Measurements from ENCODE around the gene IDI2.

IDI2 gene

DNA sequence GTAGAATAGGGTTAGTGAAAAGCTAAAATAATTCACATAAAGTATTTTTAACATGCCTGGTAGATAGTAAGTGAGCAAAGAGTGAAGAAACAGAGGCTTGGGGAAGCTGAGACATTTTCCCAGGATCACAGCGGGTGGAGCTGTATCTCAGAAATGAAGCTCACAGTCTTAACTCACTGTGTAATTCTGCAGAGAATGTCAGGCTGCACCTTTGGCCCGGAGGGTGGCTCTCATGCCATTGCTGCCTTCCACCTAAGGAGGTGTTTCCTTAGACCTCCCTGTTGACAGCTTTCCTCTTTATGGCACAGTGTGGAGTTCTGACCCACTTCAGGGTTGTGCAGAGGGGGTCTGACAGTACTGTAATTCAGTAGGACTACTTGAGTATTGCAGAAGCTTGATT, 40.3 kb downstream of the IDI2 start:
- no peak for FAIRE-seq
- no peak for DNase-seq (ENCODE audit: insufficient read length, low spot score)

GRCh38 chr10:983971-984655, 41.5 kb downstream of the IDI2 start:
- FAIRE-seq (no peak), DNase-seq (ENCODE audit: insufficient read length, low spot score) (no peak)

DNA sequence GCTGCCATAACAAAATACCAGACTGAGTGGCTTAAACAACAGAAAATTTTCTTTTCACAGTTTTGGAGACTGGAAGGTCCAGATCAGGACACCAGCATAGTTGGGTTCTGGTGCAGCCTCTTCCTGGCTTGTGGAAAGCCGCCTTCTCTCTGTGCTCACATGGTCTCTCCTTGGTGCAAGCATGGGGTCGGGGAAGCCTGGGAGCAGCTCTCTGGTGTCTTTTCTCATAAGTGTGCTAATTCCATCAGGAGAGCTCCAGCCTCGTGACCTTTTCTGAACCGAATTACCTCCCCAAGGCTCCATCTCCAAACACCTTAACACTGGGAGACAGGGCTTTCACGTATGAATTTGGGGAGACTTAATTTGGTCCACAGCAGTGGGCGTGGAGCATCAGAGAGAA, 42.3 kb downstream of the IDI2 start:
- FAIRE-seq (no peak), DNase-seq (ENCODE audit: insufficient read length, low spot score) (no peak)

DNA sequence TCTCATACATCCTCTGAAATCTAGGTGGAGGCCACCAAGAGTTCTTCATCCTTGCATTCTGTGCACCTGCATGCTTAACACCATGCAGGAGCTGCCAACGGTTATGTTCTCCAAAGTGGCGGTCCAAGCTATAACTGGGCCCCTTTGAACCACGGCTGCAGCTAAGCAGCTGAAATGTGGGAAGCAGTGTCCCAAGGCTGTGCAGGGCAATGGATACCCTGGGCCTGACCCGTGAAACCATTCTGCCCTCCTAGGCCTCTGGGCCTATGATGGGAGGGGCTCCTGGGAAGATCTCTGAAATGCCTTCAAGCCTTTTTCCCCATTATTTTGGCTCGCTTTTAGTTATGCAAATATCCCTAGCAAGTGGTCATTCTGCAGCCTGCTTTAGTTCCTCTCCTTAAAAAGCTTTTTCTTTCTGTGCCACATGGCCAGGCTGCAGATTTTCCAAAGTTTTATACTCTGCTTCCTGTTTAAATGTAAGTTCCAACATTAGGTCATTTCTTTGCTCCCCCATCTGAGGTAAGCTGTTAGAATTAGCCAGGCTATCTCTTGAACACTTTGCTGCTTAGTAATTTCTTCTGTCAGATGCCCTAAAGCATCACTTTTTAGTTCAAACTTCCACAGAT, 45.1 kb downstream of the IDI2 start:
- FAIRE-seq (no peak), DNase-seq (ENCODE audit: insufficient read length, low spot score) (no peak)

DNA sequence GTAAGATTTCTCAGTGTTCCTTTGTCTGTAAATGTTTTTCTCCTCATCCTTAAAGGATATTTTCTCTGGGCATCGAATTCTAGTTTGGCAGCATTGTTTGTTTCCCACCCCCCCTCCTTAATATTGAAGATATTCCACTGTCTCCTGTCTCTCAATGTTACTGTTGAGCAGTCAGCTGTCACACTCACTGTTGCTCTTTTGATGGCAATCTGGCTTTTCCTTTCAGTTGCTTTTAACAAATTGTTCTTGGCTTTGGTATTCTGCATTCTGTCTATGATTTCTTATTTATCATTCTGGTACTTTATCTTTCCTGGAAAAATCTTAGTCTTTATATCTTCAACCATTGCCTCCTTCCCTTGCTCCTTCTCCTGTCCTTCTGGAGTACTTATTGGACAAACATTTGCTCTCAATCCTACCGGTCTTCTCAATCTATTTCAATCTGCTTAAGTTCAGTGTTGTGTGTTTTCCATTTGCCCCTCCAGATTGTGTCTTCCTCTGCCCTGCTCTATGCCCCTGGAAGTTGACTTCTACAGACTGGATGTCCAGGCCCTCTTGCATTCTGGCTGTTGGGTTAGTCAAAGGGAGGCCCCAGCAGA, 46.7 kb downstream of the IDI2 start:
- FAIRE-seq: no peak
- DNase-seq (ENCODE audit: insufficient read length, low spot score): no peak

- FAIRE-seq: no peak
- DNase-seq (ENCODE audit: insufficient read length, low spot score): no peak
These were observed 49.3 kb downstream of the IDI2 start for GRCh38 chr10:976316-976715.

DNA sequence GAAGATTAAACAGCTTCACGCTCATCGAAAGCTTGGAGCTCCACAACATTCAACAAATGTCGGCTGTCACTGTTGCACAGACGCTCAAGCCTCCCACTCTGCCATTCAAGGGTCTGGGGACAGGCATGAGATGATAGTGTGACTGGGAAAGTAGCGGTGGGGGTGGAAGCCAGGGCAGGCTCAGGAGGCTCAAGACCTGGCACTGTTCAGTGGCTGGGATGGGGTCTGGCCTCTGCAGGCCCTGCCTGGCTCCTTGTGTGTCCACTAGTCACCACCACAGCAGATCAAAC, 50.9 kb downstream of the IDI2 start:
- DNase-seq (ENCODE audit: insufficient read length, low spot score) (no peak), FAIRE-seq (no peak)

DNA sequence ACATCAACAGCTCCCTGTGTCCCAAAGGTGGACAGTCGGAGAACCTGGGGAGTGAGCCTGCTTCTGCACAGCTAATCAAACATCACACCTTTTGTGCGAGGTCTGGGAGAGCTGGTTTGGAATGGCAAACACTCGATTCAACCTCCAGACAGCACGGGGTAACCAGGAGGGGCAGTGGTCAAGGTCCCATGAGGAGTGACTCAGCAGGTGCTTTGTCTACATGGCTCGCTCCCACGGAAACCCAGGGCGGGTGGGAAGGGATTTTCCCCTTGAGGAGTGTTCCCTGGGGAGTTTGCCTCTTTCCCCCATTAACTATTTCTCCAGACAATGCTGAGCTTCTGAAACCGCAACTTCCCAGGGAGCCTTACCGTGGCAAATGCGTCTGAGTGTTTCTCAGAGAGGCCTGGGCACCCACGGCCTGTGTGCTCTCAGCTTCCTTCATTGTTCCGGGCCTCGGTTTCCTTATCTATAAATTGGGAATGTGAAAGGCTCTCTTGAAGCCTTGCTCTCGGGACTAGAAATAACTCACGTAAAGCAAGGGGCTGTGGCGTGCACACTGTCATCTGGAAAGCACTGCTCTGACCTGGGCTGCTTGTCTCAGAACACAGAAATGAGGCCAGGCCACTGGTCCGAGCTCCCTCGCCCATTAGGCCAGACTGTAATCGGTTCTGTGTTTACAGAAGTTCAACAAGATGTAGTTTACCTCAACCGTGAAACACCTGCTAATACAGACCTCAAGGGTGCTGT, 51.4 kb downstream of the IDI2 start:
- DNase-seq (ENCODE audit: insufficient read length, low spot score) (no peak), FAIRE-seq (peak; percentile 70)

DNA sequence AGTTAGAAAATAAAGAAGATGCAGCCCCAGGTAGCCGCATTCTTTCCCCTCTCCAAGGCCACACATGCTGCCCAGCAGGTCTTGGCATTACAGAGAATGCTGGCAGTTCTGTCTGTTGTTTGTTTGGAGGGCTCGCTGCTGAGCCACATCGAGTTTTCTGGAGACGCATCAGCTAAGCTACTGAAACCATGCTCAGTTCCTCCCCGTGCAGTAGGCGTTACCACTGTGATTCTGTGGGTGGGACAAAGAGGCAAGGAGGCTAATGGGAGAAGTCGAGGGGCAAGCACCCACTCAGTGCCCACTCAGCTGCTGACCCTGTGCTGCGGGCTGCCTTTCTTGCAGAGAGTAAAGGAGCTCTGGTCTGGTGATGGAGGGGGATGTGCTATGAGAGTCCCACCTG, 52.9 kb downstream of the IDI2 start:
- DNase-seq (ENCODE audit: insufficient read length, low spot score) (no peak), FAIRE-seq (peak; percentile 35)

DNA sequence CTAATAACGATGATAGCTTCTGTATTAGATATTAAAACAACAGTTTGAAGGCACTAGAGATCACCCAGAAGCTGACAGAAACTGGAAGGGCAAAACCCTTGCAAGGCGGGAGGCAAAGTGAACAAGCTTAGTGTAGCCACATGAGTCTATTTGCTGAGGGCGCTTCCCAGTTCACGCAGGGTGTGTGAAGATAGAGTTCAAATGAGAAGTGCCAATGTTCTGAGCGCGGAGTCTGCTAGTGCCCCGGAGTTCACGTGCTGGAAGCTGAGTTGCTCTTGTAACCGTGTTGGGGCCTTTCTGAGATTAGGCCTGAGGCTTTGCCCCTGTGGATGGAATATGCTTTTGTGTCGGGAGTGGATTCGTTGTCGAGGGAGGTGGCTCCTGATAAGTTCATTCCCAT, 54.0 kb downstream of the IDI2 start:
- DNase-seq (ENCODE audit: insufficient read length, low spot score) (no peak), FAIRE-seq (no peak)

DNA sequence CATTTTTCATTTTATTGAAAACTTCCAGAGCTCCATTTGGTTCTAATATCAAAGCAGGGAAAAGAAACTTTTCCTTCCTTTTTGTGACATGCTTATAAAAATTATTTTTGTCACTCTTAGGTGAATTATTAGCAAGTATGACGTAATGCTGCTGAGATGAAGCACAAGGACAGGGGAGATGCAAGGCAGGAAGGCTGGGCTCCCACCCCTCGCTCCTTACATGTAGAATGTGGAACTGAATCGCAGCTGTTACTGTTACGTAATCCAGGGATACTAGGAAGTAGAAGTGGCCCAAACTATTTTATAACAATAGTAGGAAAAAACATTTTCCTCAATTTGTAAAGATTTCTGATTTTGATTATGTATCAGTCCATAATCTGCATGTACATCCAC, 54.5 kb downstream of the IDI2 start:
- DNase-seq (ENCODE audit: insufficient read length, low spot score) (no peak), FAIRE-seq (no peak)

GRCh38 chr10:970311-971149, 55.1 kb downstream of the IDI2 start:
- FAIRE-seq: no peak
- DNase-seq (ENCODE audit: insufficient read length, low spot score): no peak

- no peak for DNase-seq (ENCODE audit: insufficient read length, low spot score)
- FAIRE-seq: no peak
These were observed 56.0 kb downstream of the IDI2 start for GRCh38 chr10:969473-970150.

Data from GM19239 (cell line).